T-helper 22 cell (primary cell): ENCODE measurements around the gene FRRS1.
"Not testable (repeated sequence)": the region's sequence is repeated elsewhere in the genome, so short reads cannot be mapped to it uniquely, and the experiment has no call there.

ENCODE experiments used
- DNase-seq: peaks from one replicate; pipeline ENCODE4 v3.0.0-alpha.2; 2020; ENCODE audit warnings: low read depth

FRRS1 gene

GRCh38 chr1:99766378-99766800, at the start of gene FRRS1:
Gene FRRS1 (minus strand): TSS chr1:99766635. CDS start chr1:99748768, 17,867 bp downstream.
- DNase-seq: no peak

- DNase-seq: no peak
These were observed 48.0 kb upstream of the FRRS1 start for GRCh38 chr1:99814373-99814900.

- DNase-seq: no peak
These were observed 45.3 kb upstream of the FRRS1 start for GRCh38 chr1:99811747-99812146.

- no peak for DNase-seq
These were observed 44.6 kb upstream of the FRRS1 start for GRCh38 chr1:99811075-99811474.

- DNase-seq: no peak
These were observed 42.1 kb upstream of the FRRS1 start for GRCh38 chr1:99808391-99809115.

GRCh38 chr1:99806882-99807281, 40.4 kb upstream of the FRRS1 start:
- DNase-seq: no peak

GRCh38 chr1:99801584-99801983, 35.1 kb upstream of the FRRS1 start:
- no peak for DNase-seq

- not testable (repeated sequence) for DNase-seq
These were observed 27.4 kb upstream of the FRRS1 start for GRCh38 chr1:99793861-99794260.

- no peak for DNase-seq
These were observed 23.3 kb upstream of the FRRS1 start for GRCh38 chr1:99789715-99790114.

- no peak for DNase-seq
These were observed 22.5 kb upstream of the FRRS1 start for GRCh38 chr1:99788896-99789295.

GRCh38 chr1:99786751-99787501, 20.5 kb upstream of the FRRS1 start:
- no peak for DNase-seq

GRCh38 chr1:99784809-99785255, 18.4 kb upstream of the FRRS1 start:
- no peak for DNase-seq

- no peak for DNase-seq
These were observed 17.7 kb upstream of the FRRS1 start for GRCh38 chr1:99784143-99784542.

- no peak for DNase-seq
These were observed 16.5 kb upstream of the FRRS1 start for GRCh38 chr1:99782920-99783319.

- DNase-seq: no peak
These were observed 16.0 kb upstream of the FRRS1 start for GRCh38 chr1:99782397-99782796.

- DNase-seq: no peak
These were observed 15.4 kb upstream of the FRRS1 start for GRCh38 chr1:99781798-99782197.

GRCh38 chr1:99777752-99778151, 11.3 kb upstream of the FRRS1 start:
- no peak for DNase-seq

GRCh38 chr1:99776120-99776519, 9.7 kb upstream of the FRRS1 start:
- no peak for DNase-seq

GRCh38 chr1:99772809-99773208, 6.4 kb upstream of the FRRS1 start:
- DNase-seq: no peak

- DNase-seq: no peak
These were observed 5.1 kb upstream of the FRRS1 start for GRCh38 chr1:99771513-99771918.

- no peak for DNase-seq
These were observed 2.2 kb upstream of the FRRS1 start for GRCh38 chr1:99768524-99769245.

GRCh38 chr1:99768104-99768503, 1.7 kb upstream of the FRRS1 start:
- no peak for DNase-seq

GRCh38 chr1:99764909-99765308, 1.5 kb downstream of the FRRS1 start:
- DNase-seq: no peak
